HG03432 (cell line): ENCODE results near the gene FAP.

Source experiments
- ATAC-seq: cut with Tn5 transposase; IDR thresholded peaks from one replicate; pipeline ENCODE4 v1.9.1; 2021; ENCODE audit warnings: mild to moderate bottlenecking, moderate library complexity; ENCODE audit not compliant: unreplicated experiment

Gene FAP

GRCh38 chr2:162243294-162243693, at the start of gene FAP:
Gene FAP, minus strand, starts transcription at chr2:162243445. Its CDS starts 118 bp downstream, at chr2:162243327.
- ATAC-seq = no peak

- no peak for ATAC-seq
Measured at GRCh38 chr2:162291748-162292147, 48.5 kb upstream of the FAP start.

GRCh38 chr2:162282765-162283425, 39.6 kb upstream of the FAP start:
- no peak for ATAC-seq

GRCh38 chr2:162280654-162281053, 37.4 kb upstream of the FAP start:
- no peak for ATAC-seq

- no peak for ATAC-seq
Measured at GRCh38 chr2:162277381-162277780, 34.1 kb upstream of the FAP start.

- ATAC-seq = no peak
Measured at GRCh38 chr2:162267996-162268395, 24.8 kb upstream of the FAP start.

GRCh38 chr2:162267496-162267895, 24.3 kb upstream of the FAP start:
- no peak for ATAC-seq

- no peak for ATAC-seq
Measured at GRCh38 chr2:162266460-162266760, 23.2 kb upstream of the FAP start.

GRCh38 chr2:162265666-162266459, 22.6 kb upstream of the FAP start:
- ATAC-seq = no peak

GRCh38 chr2:162261032-162261945, 18.0 kb upstream of the FAP start:
- peak; percentile 65 for ATAC-seq

GRCh38 chr2:162258686-162259085, 15.4 kb upstream of the FAP start:
- ATAC-seq = no peak

GRCh38 chr2:162258169-162258568, 14.9 kb upstream of the FAP start:
- ATAC-seq = no peak

- ATAC-seq = no peak
Measured at GRCh38 chr2:162257425-162257824, 14.2 kb upstream of the FAP start.

- ATAC-seq = no peak
Measured at GRCh38 chr2:162256591-162256991, 13.3 kb upstream of the FAP start.

GRCh38 chr2:162254236-162254871, 11.1 kb upstream of the FAP start:
- no peak for ATAC-seq

- ATAC-seq = no peak
Measured at GRCh38 chr2:162253435-162253834, 10.2 kb upstream of the FAP start.

GRCh38 chr2:162252153-162252552, 8.9 kb upstream of the FAP start:
- no peak for ATAC-seq

GRCh38 chr2:162245781-162246180, 2.5 kb upstream of the FAP start:
- ATAC-seq = no peak

- ATAC-seq = no peak
Measured at GRCh38 chr2:162245061-162245460, 1.8 kb upstream of the FAP start.

- no peak for ATAC-seq
Measured at GRCh38 chr2:162244541-162245031, 1.3 kb upstream of the FAP start.

GRCh38 chr2:162243715-162244114, 470 bp upstream of the FAP start:
- ATAC-seq = no peak
